HUDEP-2 (cell line): ENCODE results near the gene INCENP.
"Not testable (repeated sequence)": the region's sequence is repeated elsewhere in the genome, so short reads cannot be mapped to it uniquely, and the experiment has no call there.

Experiments used
- DNase-seq, 76 experiments: peaks; one replicate each; lab custom pipeline; 2025; ENCODE audit not compliant: unreplicated experiment in 76 of 76; lab: John Stamatoyannopoulos, UW

Gene INCENP

GRCh38 chr11:62166371-62166770, 42.6 kb downstream of the INCENP start:
- no peak for DNase-seq

GRCh38 chr11:62169448-62169847, 45.6 kb downstream of the INCENP start:
- DNase-seq = no peak

- DNase-seq = no peak
Observed at GRCh38 chr11:62169935-62170334, 46.1 kb downstream of the INCENP start.

- peak in 64 of 76 experiments; percentile 5 to 81 (median 52) for DNase-seq
Observed at GRCh38 chr11:62171261-62171723, 47.5 kb downstream of the INCENP start.

GRCh38 chr11:62172294-62172693, 48.5 kb downstream of the INCENP start:
- no peak for DNase-seq

- DNase-seq = no peak
Observed at GRCh38 chr11:62176766-62177165, 53.0 kb downstream of the INCENP start.

GRCh38 chr11:62179995-62180394, 56.2 kb downstream of the INCENP start:
- no peak for DNase-seq

- DNase-seq = no peak
Observed at GRCh38 chr11:62181097-62181496, 57.3 kb downstream of the INCENP start.

- no peak for DNase-seq
Observed at GRCh38 chr11:62182147-62182891, 58.5 kb downstream of the INCENP start.

GRCh38 chr11:62186195-62186594, 62.4 kb downstream of the INCENP start:
- no peak for DNase-seq

GRCh38 chr11:62190011-62190410, 66.2 kb downstream of the INCENP start, which contains the start of gene SCGB1D1:
Gene SCGB1D1 (plus strand): TSS chr11:62190216. CDS start chr11:62190285, 69 bp downstream.
- no peak for DNase-seq

GRCh38 chr11:62193952-62194351, 70.1 kb downstream of the INCENP start:
- DNase-seq = peak in 1 of 76 experiments; percentile 8

- DNase-seq = not testable (repeated sequence)
Observed at GRCh38 chr11:62195010-62195409, 71.2 kb downstream of the INCENP start.

GRCh38 chr11:62195945-62196344, 72.1 kb downstream of the INCENP start:
- DNase-seq = no peak

GRCh38 chr11:62197400-62197799, 73.6 kb downstream of the INCENP start:
- not testable (repeated sequence) for DNase-seq

- DNase-seq = no peak
Observed at GRCh38 chr11:62201376-62201775, 77.6 kb downstream of the INCENP start.
